Activated CD4-positive, alpha-beta memory T cell treated with anti-CD3 and anti-CD28 coated beads, Interleukin-2, amount 10 ng/mL, durations not matched to agents 7 days and 5 days (primary cell): Measurements from ENCODE around the gene DTWD2. TPM values are rescaled to one million over a fixed set of nuclear protein-coding genes. Genes with fewer than 3 reads are reported as not detected.
"Not testable (repeated sequence)": the region's sequence is repeated elsewhere in the genome, so short reads cannot be mapped to it uniquely, and the experiment has no call there.

Experiments
- CTCF ChIA-PET: fragments of 350-600 bp; sonication (Branson Sonifier 250); formaldehyde crosslinking; loops from one replicate; lab custom pipeline; 2021; ENCODE audit warnings: antibody characterized with exemption, inconsistent platforms; lab: Charles Lee
- POLR2A ChIA-PET: fragments of 350-600 bp; sonication (Branson Sonifier 250); formaldehyde crosslinking; loops from one replicate; lab custom pipeline; 2021; ENCODE audit warnings: antibody characterized with exemption; lab: Charles Lee
- DNase-seq: peaks from one replicate; pipeline ENCODE4 v3.0.0-alpha.2; 2020
- H3K27ac Mint-ChIP-seq: one replicate; pipeline ENCODE4 v1.8.0; 2021; ENCODE audit warnings: mild to moderate bottlenecking, mixed read lengths
- H3K27me3 Mint-ChIP-seq: one replicate; pipeline ENCODE4 v1.8.0; 2021; ENCODE audit warnings: mixed read lengths
- H3K36me3 Mint-ChIP-seq: one replicate; pipeline ENCODE4 v1.8.0; 2021; ENCODE audit warnings: low read depth, mixed read lengths
- H3K4me1 Mint-ChIP-seq: one replicate; pipeline ENCODE4 v1.8.0; 2021; ENCODE audit warnings: mixed read lengths
- H3K4me3 Mint-ChIP-seq: one replicate; pipeline ENCODE4 v1.8.0; 2021; ENCODE audit warnings: mild to moderate bottlenecking, mixed read lengths
- H3K9me3 Mint-ChIP-seq: one replicate; pipeline ENCODE4 v1.8.0; 2021; ENCODE audit warnings: mixed read lengths
- total RNA-seq, 2 experiments: library from RNA; stranded (reverse); gene quantifications; one replicate each; pipeline ENCODE4 v1.2.3, GENCODE V29; 2021

Gene DTWD2
- total RNA-seq, 2 experiments from 2014 or later = 1.3 to 1.6 TPM

GRCh38 chr5:118876852-118877251 lies 111.5 kb downstream of the DTWD2 start:
- H3K4me3 Mint-ChIP-seq, H3K4me1 Mint-ChIP-seq, H3K27me3 Mint-ChIP-seq, H3K27ac Mint-ChIP-seq, POLR2A ChIA-PET, CTCF ChIA-PET, DNase-seq, H3K36me3 Mint-ChIP-seq: not testable (repeated sequence)
- H3K9me3 Mint-ChIP-seq = peaks cover 21% of the 10 kb centered on the region

DNA sequence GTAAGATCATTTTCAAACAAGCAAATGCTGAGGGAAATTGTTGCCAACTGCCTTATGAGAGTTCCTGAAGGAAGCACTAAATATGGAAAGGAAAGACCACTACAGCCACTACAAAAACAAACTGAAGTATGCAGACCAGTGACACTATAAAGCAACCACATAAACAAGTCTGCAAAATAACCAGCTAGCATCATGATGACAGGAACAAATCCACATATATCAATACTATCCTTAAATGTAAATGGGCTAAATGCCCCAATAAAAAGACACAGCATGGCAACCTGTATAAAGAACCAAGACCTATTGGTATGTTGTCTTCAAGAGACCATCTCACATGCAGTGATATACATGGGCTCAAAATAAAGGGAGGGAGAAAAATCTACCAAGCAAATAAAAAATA lies 113.2 kb downstream of the DTWD2 start:
- Mint-ChIP-seq H3K27ac (no peak overlapping the region), H3K9me3 (peaks cover 21% of the 10 kb centered on the region), H3K36me3 (no peaks in the 10 kb centered on the region), H3K27me3 (no peaks in the 10 kb centered on the region), H3K4me1 (no peaks in the 10 kb centered on the region), H3K4me3 (no peak overlapping the region)
- POLR2A ChIA-PET = no interaction called here
- no peak for DNase-seq
- CTCF ChIA-PET = no interaction called here

DNA sequence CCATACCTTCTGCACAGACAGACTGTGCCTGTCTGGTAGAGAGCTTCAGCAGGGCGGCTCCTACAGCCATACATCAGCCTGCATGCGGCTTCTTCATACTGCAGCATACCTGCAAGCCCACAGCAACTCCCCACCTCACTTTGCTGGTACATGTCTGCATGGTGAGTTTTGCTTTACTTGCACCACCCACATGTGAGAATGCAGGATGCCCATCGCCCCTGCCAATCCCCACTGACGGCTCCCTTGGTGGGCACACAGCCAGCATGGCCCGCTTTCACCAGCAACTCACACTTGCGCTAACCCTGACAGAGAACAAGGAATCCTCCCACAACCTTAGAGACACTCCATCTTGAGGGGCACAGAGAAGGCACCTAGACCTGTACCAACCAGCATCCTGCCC lies 114.9 kb downstream of the DTWD2 start:
- H3K4me3 Mint-ChIP-seq = no peak overlapping the region
- H3K27me3 Mint-ChIP-seq = no peaks in the 10 kb centered on the region
- no peaks in the 10 kb centered on the region for H3K36me3 Mint-ChIP-seq
- H3K9me3 Mint-ChIP-seq = peaks cover 21% of the 10 kb centered on the region
- no peaks in the 10 kb centered on the region for H3K4me1 Mint-ChIP-seq
- POLR2A ChIA-PET = no interaction called here
- CTCF ChIA-PET = no interaction called here
- DNase-seq = no peak
- no peak overlapping the region for H3K27ac Mint-ChIP-seq

DNA sequence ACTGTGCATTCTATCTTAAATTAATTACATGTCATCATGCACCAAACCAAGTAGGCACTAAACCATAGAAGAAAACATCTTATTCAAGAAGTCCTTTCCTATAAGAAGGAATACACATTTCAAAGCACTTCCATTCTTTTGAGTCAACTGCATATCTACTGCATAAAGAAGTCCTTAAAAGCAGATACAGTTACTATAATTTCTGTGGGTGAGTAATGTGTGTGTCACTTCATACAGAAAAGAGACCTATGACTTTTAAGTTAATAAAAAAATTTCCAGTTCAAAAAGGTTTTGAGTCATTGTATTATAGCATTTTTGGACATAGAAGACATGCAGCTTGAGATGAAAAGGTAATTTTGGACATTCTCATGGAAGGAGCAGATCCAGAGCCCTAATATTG lies 125.0 kb downstream of the DTWD2 start:
- no peak overlapping the region for H3K27ac Mint-ChIP-seq
- no peaks in the 10 kb centered on the region for H3K36me3 Mint-ChIP-seq
- peaks cover 3% of the 10 kb centered on the region for H3K9me3 Mint-ChIP-seq
- H3K27me3 Mint-ChIP-seq = no peaks in the 10 kb centered on the region
- no peaks in the 10 kb centered on the region for H3K4me1 Mint-ChIP-seq
- CTCF ChIA-PET = no interaction called here
- no peak overlapping the region for H3K4me3 Mint-ChIP-seq
- POLR2A ChIA-PET = no interaction called here
- DNase-seq = no peak

- CTCF ChIA-PET = no interaction called here
- Mint-ChIP-seq H3K36me3 (no peaks in the 10 kb centered on the region), H3K9me3 (peaks cover 3% of the 10 kb centered on the region), H3K27ac (no peak overlapping the region), H3K27me3 (no peaks in the 10 kb centered on the region), H3K4me3 (no peak overlapping the region), H3K4me1 (no peaks in the 10 kb centered on the region)
- DNase-seq = no peak
- POLR2A ChIA-PET = no interaction called here
Observed at GRCh38 chr5:118862596-118862995, 125.8 kb downstream of the DTWD2 start.

DNA sequence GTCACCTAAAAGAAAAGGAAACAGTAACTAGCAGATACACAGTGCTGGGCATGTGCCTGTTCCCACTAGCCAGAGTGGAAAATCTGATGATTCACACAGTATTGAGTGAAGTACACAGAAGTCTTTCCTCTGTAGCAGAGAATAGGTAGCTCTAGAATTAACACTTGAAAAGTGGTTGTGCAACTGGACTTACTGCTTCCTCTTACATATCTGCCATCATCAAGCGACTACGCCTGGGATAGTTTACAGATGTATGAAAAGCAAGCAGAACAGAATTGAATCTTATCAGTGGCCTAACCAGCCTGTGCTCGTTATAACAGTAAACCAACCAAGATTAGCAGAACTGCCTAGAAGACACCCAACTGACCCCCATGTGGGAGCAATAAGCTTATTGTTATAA lies 130.6 kb downstream of the DTWD2 start:
- no peaks in the 10 kb centered on the region for H3K4me1 Mint-ChIP-seq
- POLR2A ChIA-PET = no interaction called here
- H3K27ac Mint-ChIP-seq = no peak overlapping the region
- CTCF ChIA-PET = no interaction called here
- H3K27me3 Mint-ChIP-seq = no peaks in the 10 kb centered on the region
- DNase-seq = no peak
- H3K4me3 Mint-ChIP-seq = no peak overlapping the region
- no peaks in the 10 kb centered on the region for H3K36me3 Mint-ChIP-seq
- H3K9me3 Mint-ChIP-seq = no peaks in the 10 kb centered on the region

GRCh38 chr5:118854819-118855218 lies 133.5 kb downstream of the DTWD2 start:
- ChIA-PET CTCF (no interaction called here), POLR2A (no interaction called here)
- Mint-ChIP-seq H3K4me3 (no peak overlapping the region), H3K27me3 (no peaks in the 10 kb centered on the region), H3K9me3 (peaks cover 4% of the 10 kb centered on the region), H3K27ac (no peak overlapping the region), H3K36me3 (no peaks in the 10 kb centered on the region), H3K4me1 (no peaks in the 10 kb centered on the region)
- no peak for DNase-seq

GRCh38 chr5:118851785-118852184 lies 136.6 kb downstream of the DTWD2 start:
- POLR2A ChIA-PET, CTCF ChIA-PET, H3K4me1 Mint-ChIP-seq, DNase-seq, H3K9me3 Mint-ChIP-seq, H3K27ac Mint-ChIP-seq, H3K4me3 Mint-ChIP-seq, H3K36me3 Mint-ChIP-seq, H3K27me3 Mint-ChIP-seq: not testable (repeated sequence)

- H3K27ac Mint-ChIP-seq, H3K27me3 Mint-ChIP-seq, POLR2A ChIA-PET, H3K4me3 Mint-ChIP-seq, CTCF ChIA-PET, H3K4me1 Mint-ChIP-seq, DNase-seq, H3K36me3 Mint-ChIP-seq, H3K9me3 Mint-ChIP-seq: not testable (repeated sequence)
Observed at GRCh38 chr5:118849507-118849906, 138.8 kb downstream of the DTWD2 start.

GRCh38 chr5:118844351-118844750 lies 144.0 kb downstream of the DTWD2 start:
- Mint-ChIP-seq H3K9me3 (no peaks in the 10 kb centered on the region), H3K27ac (no peak overlapping the region), H3K4me1 (no peaks in the 10 kb centered on the region), H3K36me3 (no peaks in the 10 kb centered on the region), H3K4me3 (no peak overlapping the region), H3K27me3 (no peaks in the 10 kb centered on the region)
- CTCF ChIA-PET = no interaction called here
- POLR2A ChIA-PET = no interaction called here
- DNase-seq = no peak

GRCh38 chr5:118834710-118835109 lies 153.6 kb downstream of the DTWD2 start:
- no peaks in the 10 kb centered on the region for H3K27me3 Mint-ChIP-seq
- no peaks in the 10 kb centered on the region for H3K4me1 Mint-ChIP-seq
- no peak for DNase-seq
- POLR2A ChIA-PET = no interaction called here
- CTCF ChIA-PET = no interaction called here
- no peaks in the 10 kb centered on the region for H3K36me3 Mint-ChIP-seq
- no peak overlapping the region for H3K4me3 Mint-ChIP-seq
- H3K9me3 Mint-ChIP-seq = no peaks in the 10 kb centered on the region
- H3K27ac Mint-ChIP-seq = no peak overlapping the region

DNA sequence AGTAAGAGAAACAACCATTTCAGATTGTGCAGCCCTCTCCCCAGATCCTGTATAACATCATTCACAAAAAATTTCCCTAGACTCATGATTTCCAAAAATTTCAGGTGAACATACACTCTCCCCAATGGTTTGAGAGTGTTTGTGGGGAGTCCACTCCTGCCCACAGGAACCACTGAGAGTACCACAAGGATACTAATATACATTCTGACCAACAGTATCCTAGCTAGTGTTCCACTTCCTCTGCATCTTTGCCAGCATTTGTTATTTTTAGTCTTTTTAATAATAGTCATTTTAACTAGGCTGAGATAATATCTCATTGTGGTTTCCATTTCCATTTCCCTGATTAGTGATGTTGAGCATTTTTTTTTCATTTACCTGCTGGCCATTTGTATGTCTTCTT lies 155.4 kb downstream of the DTWD2 start:
- Mint-ChIP-seq H3K4me3 (no peak overlapping the region), H3K36me3 (no peaks in the 10 kb centered on the region)

GRCh38 chr5:118825226-118825625 lies 163.1 kb downstream of the DTWD2 start:
- no peaks in the 10 kb centered on the region for H3K9me3 Mint-ChIP-seq
- no peaks in the 10 kb centered on the region for H3K4me1 Mint-ChIP-seq
- POLR2A ChIA-PET = no interaction called here
- CTCF ChIA-PET = no interaction called here
- DNase-seq = no peak
- H3K36me3 Mint-ChIP-seq = no peaks in the 10 kb centered on the region
- H3K4me3 Mint-ChIP-seq = no peak overlapping the region
- H3K27me3 Mint-ChIP-seq = no peaks in the 10 kb centered on the region
- no peak overlapping the region for H3K27ac Mint-ChIP-seq

More for the DNA sequence above, 155.4 kb downstream of the DTWD2 start:
- POLR2A ChIA-PET = no interaction called here
- no peaks in the 10 kb centered on the region for H3K9me3 Mint-ChIP-seq
- DNase-seq = no peak
- H3K4me1 Mint-ChIP-seq = no peaks in the 10 kb centered on the region
- CTCF ChIA-PET = no interaction called here
- H3K27ac Mint-ChIP-seq = no peak overlapping the region
- H3K27me3 Mint-ChIP-seq = no peaks in the 10 kb centered on the region

GRCh38 chr5:118818604-118819003 lies 169.7 kb downstream of the DTWD2 start:
- POLR2A ChIA-PET = no interaction called here
- CTCF ChIA-PET = interaction anchor here (1.4 kb wide), 2 partner anchors 27 to 170 kb away, joined by 3 to 5 read pairs; partner anchors contain the start of gene DTWD2
- H3K4me1 Mint-ChIP-seq = no peaks in the 10 kb centered on the region
- no peak overlapping the region for H3K4me3 Mint-ChIP-seq
- no peak overlapping the region for H3K27ac Mint-ChIP-seq
- no peaks in the 10 kb centered on the region for H3K36me3 Mint-ChIP-seq
- no peaks in the 10 kb centered on the region for H3K27me3 Mint-ChIP-seq
- DNase-seq = no peak
- no peaks in the 10 kb centered on the region for H3K9me3 Mint-ChIP-seq

GRCh38 chr5:118808441-118808840 lies 179.9 kb downstream of the DTWD2 start:
- Mint-ChIP-seq H3K36me3 (no peaks in the 10 kb centered on the region), H3K9me3 (peaks cover 3% of the 10 kb centered on the region), H3K4me1 (no peaks in the 10 kb centered on the region), H3K27ac (no peak overlapping the region), H3K27me3 (no peaks in the 10 kb centered on the region), H3K4me3 (no peak overlapping the region)
- ChIA-PET POLR2A (no interaction called here), CTCF (no interaction called here)
- no peak for DNase-seq
